WI38 (cell line): ENCODE data around the gene WDR17.

Experiments
- H3K4me3 ChIP-seq: 2 replicates; pipeline ENCODE4 v1.5.1; 2011; ENCODE audit warnings: low read depth, mild to moderate bottlenecking, control low read depth, low read length
- TF ChIP-seq, protein P1 (sequence below): IDR thresholded peaks from 2 replicates; pipeline ENCODE4 v1.5.1; 2012; ENCODE audit warnings: low read depth, mild to moderate bottlenecking, control low read depth, low read length

WDR17 gene

DNA sequence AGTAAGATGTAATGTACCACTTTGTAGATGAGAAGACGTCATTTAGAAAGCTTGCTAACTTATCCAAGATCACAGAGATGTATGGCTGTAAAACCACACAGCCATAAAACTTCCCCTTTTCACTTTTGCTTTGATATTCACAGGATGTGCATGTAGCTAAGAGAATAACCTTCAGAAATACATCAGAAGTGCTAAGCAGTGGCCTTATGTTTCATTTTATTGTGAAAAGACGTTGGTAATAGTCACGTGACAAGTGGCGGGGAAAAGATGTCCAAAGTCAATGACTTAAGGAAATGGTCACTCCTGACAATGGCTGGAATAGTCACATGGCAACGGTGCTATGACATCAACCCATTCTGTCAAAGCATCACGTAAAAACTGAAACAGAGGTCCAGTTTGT is 12.9 kb upstream of the WDR17 start:
- no peak overlapping the region for H3K4me3 ChIP-seq
- TF ChIP-seq, protein P1, sequence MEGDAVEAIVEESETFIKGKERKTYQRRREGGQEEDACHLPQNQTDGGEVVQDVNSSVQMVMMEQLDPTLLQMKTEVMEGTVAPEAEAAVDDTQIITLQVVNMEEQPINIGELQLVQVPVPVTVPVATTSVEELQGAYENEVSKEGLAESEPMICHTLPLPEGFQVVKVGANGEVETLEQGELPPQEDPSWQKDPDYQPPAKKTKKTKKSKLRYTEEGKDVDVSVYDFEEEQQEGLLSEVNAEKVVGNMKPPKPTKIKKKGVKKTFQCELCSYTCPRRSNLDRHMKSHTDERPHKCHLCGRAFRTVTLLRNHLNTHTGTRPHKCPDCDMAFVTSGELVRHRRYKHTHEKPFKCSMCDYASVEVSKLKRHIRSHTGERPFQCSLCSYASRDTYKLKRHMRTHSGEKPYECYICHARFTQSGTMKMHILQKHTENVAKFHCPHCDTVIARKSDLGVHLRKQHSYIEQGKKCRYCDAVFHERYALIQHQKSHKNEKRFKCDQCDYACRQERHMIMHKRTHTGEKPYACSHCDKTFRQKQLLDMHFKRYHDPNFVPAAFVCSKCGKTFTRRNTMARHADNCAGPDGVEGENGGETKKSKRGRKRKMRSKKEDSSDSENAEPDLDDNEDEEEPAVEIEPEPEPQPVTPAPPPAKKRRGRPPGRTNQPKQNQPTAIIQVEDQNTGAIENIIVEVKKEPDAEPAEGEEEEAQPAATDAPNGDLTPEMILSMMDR = no peak

DNA sequence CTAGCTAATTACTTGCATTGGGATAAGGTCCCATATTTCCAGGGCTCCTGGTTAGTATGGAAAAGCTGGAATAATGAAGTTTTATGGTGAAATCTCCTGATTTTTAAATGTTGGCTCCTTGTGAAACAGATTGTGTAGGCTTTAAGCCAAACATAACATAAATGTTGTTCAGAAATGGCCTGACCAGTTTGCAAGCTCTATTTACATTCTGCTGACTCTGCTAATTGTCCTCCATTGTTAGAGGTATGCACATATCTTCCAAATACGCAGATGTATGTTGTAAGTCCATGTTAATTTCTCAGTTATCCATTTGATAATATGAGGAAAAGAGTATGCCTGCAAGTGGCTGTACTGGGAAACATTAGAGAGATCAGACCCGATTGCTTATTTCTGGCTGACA is 11.9 kb upstream of the WDR17 start:
- H3K4me3 ChIP-seq = no peak overlapping the region
- TF ChIP-seq, protein P1 = no peak

DNA sequence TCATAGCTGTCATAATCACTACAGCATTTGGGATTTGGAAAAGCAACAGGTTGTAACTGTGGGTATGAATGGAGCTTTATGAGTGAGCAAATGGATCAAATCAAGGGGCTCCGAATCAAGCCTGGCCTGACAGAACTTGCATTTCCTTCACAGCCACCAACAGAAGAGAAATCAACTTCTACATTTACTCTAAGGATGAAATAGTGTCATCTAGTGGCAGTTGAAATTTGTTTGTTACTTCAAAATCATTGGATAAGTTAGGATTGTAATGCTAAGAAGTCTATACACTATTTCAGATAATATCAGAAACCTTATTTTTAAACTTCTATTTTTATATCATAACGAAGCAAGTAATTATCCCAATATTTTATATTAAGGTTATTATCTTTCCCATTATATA is 10.7 kb upstream of the WDR17 start:
- H3K4me3 ChIP-seq = no peak overlapping the region

DNA sequence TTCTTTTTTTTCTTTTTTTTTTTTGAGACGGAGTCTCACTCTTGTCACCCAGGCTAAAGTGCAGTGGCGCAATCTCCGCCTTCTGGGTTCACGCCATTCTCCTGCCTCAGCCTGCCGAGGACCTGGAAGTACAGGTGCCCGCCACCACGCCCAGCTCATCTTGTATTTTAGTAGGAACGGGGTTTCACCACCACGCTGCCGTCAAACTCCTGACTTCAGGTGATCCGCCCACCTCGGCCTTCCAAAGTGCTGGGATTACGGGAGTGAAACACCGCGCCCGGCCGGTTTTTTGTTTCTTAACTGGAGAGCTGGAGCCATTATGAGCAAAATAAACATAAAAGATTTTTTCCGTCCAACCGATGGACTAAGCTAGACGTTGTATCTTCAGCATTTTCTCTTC is 1.9 kb upstream of the WDR17 start:
- H3K4me3 ChIP-seq = no peak overlapping the region
- TF ChIP-seq, protein P1 = no peak

More for the DNA sequence above, 10.7 kb upstream of the WDR17 start:
- TF ChIP-seq, protein P1 = no peak

DNA sequence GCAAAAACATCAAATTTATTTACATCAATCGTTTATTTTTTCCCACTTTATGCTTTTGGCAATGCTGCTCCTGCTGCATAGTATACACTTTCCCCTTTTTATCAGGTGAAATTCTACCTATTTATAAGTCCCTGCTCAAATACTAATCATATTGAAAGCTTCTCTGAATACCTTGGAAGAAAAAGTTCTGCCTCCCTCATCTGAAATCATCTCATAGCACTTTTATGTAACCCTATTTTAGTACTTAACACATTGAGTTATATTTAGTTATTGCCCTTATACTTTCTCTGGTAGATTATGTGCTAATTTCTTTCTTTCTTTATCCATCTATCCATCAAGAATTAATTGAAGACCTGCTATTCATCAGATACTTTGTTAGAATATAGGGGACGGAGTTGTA is 1.1 kb upstream of the WDR17 start:
- TF ChIP-seq, protein P1 = no peak
- H3K4me3 ChIP-seq = no peak overlapping the region

DNA sequence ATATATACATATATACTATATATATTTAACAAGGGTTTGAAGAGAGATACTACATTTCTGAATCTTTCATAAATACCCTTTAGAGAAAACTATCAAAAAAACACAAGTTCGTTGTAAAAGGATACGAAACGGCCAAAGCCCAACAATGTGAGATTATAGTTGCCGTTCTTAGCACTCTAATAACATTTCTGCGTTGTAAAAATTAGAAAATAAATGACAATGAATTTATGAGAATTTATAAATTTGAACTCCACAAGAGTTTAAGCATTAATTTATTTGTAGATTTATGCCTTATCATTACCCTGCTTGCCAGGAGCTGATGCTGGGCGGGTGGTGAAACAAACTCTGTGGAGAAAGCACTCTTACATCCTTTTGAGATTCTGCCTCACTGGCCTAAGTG is 1.1 kb downstream of the WDR17 start:
- H3K4me3 ChIP-seq = no peak overlapping the region
- TF ChIP-seq, protein P1 = no peak

DNA sequence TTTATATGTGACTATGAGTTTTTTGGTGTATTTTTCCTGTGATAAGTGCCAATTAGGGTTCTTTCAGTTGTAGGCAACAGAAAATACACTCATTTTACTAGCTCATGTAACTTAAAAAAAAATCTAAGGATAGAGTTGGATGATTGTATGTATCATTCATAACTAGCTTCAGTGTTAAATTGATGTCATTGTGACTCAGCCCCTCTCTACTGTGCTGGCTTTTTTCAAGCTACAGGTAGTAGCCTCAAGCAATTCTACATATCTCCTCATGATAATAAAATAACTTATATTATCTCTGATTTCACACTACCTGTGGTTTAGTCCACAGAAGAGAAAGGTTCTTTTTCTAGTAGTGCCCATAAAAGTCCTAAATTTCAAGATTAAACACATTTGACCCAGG is 11.9 kb downstream of the WDR17 start:
- H3K4me3 ChIP-seq = no peak overlapping the region
- TF ChIP-seq, protein P1 = no peak
